Activated CD4-positive, alpha-beta T cell treated with anti-CD3 and anti-CD28 coated beads for 36 hours (primary cell): ENCODE results near the gene CALD1. TPM values are rescaled to one million over a fixed set of nuclear protein-coding genes. Genes with fewer than 3 reads are reported as not detected.
A peak's percentile ranks its signal among the peaks of the same experiment; 100 is the strongest.

Experiments used
- ATAC-seq: fragments of 200-7000 bp; cut with Tn5 transposase; one replicate; pipeline ENCODE4 v1.10.0; 2021; ENCODE audit warnings: mild to moderate bottlenecking, moderate library complexity
- CTCF ChIA-PET: fragments of 350-600 bp; sonication (Branson Sonifier 250); formaldehyde crosslinking; loops from one replicate; lab custom pipeline; 2021; ENCODE audit warnings: antibody characterized with exemption; lab: Charles Lee
- POLR2A ChIA-PET: fragments of 350-600 bp; sonication (Branson Sonifier 250); formaldehyde crosslinking; loops from one replicate; lab custom pipeline; 2021; ENCODE audit warnings: antibody characterized with exemption, inconsistent platforms; lab: Charles Lee
- DNase-seq: peaks from one replicate; pipeline ENCODE4 v3.0.0-alpha.2; 2020
- H3K27ac Mint-ChIP-seq: one replicate; pipeline ENCODE4 v1.8.0; 2021; ENCODE audit warnings: mixed read lengths
- H3K27me3 Mint-ChIP-seq: one replicate; pipeline ENCODE4 v1.8.0; 2021; ENCODE audit warnings: mixed read lengths
- H3K36me3 Mint-ChIP-seq: one replicate; pipeline ENCODE4 v1.8.0; 2021; ENCODE audit warnings: low read depth, mixed read lengths
- H3K4me1 Mint-ChIP-seq: one replicate; pipeline ENCODE4 v1.8.0; 2021; ENCODE audit warnings: mixed read lengths
- H3K4me3 Mint-ChIP-seq: one replicate; pipeline ENCODE4 v1.8.0; 2021; ENCODE audit warnings: mild to moderate bottlenecking, moderate library complexity, mixed read lengths
- H3K9me3 Mint-ChIP-seq: one replicate; pipeline ENCODE4 v1.8.0; 2021; ENCODE audit warnings: low read depth, mixed read lengths
- intact Hi-C, 2 experiments: fragments of 100-400 bp; cut with DNase I in 1 of 2; cut with micrococcal nuclease in 1 of 2; formaldehyde crosslinking; loops; one replicate each; pipeline versions ENCODE4 v1.14.2 to v1.15.1; 2022 to 2024; cut with DNase I, micrococcal nuclease
- total RNA-seq, 2 experiments: library from RNA; stranded (reverse); gene quantifications; one replicate each; pipeline ENCODE4 v1.2.3, GENCODE V29; 2021

The CALD1 gene
- total RNA-seq, 2 experiments from 2014 or later, result 8.5 to 8.7 TPM

DNA sequence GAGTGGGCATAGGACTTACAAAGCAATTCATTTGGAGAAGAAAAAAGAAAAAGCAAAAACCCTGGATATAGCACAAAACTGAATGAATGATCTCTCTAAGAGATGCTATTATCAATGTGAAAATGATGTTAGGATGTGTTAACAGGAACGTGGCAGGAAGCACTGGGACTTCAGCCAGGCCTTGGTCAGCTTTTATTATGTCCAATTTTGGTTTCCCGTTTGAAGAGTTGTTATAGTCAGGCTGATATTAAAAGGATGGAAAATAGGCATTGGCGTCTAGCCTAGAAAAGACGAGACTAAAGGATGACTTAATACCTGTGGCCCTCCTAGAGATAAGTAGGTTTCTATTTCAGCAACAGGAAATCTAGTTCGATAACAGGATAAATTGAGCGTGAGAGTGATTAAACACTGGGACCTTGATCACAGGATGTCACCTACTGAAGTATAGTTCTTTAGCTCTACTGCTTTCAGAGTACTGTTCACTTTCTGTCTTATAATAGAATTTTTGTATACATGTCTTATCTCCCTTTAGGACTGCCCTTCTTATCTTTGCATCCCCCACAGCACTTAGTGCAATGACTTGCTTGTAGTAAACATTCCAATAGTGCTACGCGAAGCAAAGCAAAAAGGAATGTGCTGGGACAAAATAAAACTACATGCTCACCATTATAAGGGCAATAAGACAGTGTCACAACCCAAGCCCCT is 107.1 kb downstream of the CALD1 start:
- Mint-ChIP-seq H3K9me3 (no peaks in the 10 kb centered on the region), H3K36me3 (no peaks in the 10 kb centered on the region), H3K27ac (peak overlapping the region; percentile 26), H3K27me3 (peaks cover 3% of the 10 kb centered on the region), H3K4me1 (peaks cover 32% of the 10 kb centered on the region), H3K4me3 (no peak overlapping the region)
- CTCF ChIA-PET, result interaction anchor here (0.7 kb wide), 1 partner anchor 74 kb away, joined by 3 read pairs; no protein-coding TSS in a partner anchor
- POLR2A ChIA-PET, result no interaction called here
- intact Hi-C loops, result no loop called here
- DNase-seq (no peak), ATAC-seq (peak; percentile 69)

DNA sequence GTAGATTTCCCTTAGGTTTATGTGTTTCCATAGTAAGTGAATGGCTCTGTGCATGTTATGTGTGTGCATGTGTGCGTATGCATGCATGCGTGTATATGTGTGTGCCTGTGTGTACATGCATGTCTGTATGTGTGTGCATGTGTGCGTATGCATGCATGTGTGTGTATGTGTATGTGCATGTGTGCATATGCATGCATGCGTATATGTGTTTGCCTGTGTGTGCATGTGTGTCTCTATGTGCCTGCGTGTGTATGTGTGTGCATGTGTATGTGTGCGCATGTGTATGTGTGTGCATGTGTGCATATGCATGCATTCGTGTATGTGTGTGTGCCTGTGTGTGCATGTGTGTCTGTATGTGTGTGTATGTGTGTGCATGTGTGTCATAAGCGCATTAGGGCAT is 108.1 kb downstream of the CALD1 start:
- ChIA-PET CTCF (no interaction called here), POLR2A (no interaction called here)
- peaks cover 34% of the 10 kb centered on the region for H3K4me1 Mint-ChIP-seq
- intact Hi-C loops, result no loop called here
- H3K36me3 Mint-ChIP-seq, result no peaks in the 10 kb centered on the region
- no peak overlapping the region for H3K27ac Mint-ChIP-seq
- H3K9me3 Mint-ChIP-seq, result no peaks in the 10 kb centered on the region
- peaks cover 6% of the 10 kb centered on the region for H3K27me3 Mint-ChIP-seq
- no peak overlapping the region for H3K4me3 Mint-ChIP-seq
- ATAC-seq (no peak), DNase-seq (no peak)

DNA sequence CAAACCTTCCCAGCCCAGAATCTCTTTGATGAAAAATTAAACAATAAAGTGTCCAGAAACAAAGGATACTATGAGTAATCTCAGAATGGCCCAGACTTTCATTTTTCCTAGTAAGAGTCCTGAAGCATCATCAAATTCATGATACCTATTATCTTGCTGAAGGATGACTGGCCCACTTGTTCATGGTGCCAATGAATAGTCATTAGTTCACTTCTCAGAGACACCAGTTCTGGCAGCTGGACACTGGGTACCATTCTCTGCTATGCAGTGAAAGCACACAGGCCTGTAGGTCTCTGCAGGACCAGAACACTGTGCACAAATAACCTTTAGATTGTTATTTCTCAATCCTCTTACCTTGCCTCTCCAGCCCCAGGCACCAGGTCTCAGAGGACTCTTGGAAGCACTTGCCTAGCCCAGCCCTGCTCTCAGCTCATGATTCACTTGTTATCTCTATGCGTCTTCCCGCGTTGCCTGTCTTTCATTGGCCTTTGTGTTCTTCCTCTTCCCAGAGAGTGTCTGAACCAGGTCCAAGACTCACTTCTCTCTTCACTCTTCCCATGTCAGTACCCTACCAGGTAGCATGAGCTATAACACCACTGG is 108.8 kb downstream of the CALD1 start:
- peaks cover 11% of the 10 kb centered on the region for H3K27me3 Mint-ChIP-seq
- DNase-seq, result no peak
- CTCF ChIA-PET, result no interaction called here
- H3K36me3 Mint-ChIP-seq, result no peaks in the 10 kb centered on the region
- no peak overlapping the region for H3K27ac Mint-ChIP-seq
- H3K4me1 Mint-ChIP-seq, result peaks cover 34% of the 10 kb centered on the region
- H3K9me3 Mint-ChIP-seq, result no peaks in the 10 kb centered on the region
- POLR2A ChIA-PET, result no interaction called here
- intact Hi-C loops, result no loop called here
- H3K4me3 Mint-ChIP-seq, result no peak overlapping the region
- no peak for ATAC-seq

DNA sequence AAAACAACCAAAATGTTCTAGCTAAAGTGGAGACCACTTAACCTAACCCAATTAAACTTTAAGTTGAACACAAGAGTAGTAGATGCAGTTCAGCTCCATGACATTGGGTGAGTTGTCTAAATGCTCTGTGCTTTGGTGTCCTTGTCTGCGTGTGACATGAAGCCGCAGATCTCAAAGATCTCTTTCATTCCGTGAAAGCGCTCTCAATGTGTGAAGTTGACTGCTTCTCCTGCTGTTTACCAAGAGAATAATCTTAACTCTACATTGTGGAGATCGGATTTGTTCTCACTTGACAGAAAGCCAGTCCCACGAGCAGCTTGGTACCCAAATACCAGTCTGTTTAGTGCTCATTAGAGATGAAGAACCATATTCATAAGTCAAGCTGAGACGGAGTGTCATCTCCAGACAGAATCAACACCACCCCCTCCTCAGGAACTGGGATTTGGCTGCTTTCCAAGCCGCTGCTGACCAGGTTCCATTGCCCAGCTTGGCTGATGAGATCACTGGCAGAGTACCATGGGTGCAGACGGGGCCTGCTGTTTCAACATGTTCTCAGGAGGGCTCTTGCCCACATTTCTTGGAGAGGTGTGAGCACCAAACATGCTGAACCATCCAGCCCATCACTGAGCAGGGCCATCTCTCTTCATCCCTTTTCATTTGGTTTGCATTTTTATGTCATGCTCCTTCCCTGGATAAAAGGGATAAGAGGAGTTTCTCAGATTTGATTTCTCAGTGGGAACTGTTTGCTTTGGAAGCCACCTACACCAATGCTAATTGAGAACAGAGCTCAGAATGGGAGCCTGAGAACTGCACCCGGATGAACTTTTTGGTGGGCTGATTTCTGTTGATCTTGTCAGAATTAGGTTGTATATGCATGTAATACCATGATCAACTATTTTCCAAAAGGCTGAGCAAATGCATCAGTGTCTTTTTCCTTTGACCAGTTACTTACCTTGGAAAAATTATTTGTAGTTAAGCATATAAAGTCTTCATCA is 111.1 kb downstream of the CALD1 start:
- peaks cover 33% of the 10 kb centered on the region for H3K4me1 Mint-ChIP-seq
- peaks cover 7% of the 10 kb centered on the region for H3K9me3 Mint-ChIP-seq
- ChIA-PET POLR2A (no interaction called here), CTCF (interaction anchor here (0.6 to 1.0 kb wide), 2 partner anchors 112 to 202 kb away, joined by 3 read pairs; no protein-coding TSS in a partner anchor)
- peaks cover 18% of the 10 kb centered on the region for H3K27me3 Mint-ChIP-seq
- no peaks in the 10 kb centered on the region for H3K36me3 Mint-ChIP-seq
- H3K27ac Mint-ChIP-seq, result no peak overlapping the region
- intact Hi-C loops, result no loop called here
- H3K4me3 Mint-ChIP-seq, result no peak overlapping the region
- ATAC-seq, result no peak
- DNase-seq, result no peak

DNA sequence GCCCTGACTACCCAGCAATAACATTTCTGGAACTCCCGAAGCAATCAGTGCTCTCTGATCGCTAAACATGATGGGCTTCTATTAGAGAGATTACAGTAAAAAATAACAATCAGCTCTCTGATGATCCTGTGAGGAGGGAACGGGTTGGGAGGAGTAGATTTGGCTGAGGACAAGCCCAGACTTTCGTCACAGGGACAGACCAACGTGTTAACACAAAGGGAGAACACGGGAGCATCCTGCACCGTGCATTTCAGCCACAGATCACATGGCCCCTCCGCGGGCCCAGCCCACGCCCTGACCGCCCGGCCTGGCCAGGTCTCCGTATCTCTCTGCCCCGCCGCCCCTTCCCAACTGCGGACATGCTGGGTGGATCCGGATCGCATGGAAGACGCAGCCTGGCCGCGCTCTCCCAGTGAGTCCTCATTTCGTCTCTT is 111.8 kb downstream of the CALD1 start:
- H3K4me3 Mint-ChIP-seq, result no peak overlapping the region
- peaks cover 3% of the 10 kb centered on the region for H3K36me3 Mint-ChIP-seq
- intact Hi-C loops, result no loop called here
- ChIA-PET POLR2A (no interaction called here), CTCF (interaction anchor here (1.0 kb wide), 1 partner anchor 203 kb away, joined by 3 read pairs; no protein-coding TSS in a partner anchor)
- H3K4me1 Mint-ChIP-seq, result peaks cover 26% of the 10 kb centered on the region
- ATAC-seq, result no peak
- H3K27me3 Mint-ChIP-seq, result peaks cover 18% of the 10 kb centered on the region
- DNase-seq, result no peak
- H3K27ac Mint-ChIP-seq, result no peak overlapping the region
- peaks cover 12% of the 10 kb centered on the region for H3K9me3 Mint-ChIP-seq

DNA sequence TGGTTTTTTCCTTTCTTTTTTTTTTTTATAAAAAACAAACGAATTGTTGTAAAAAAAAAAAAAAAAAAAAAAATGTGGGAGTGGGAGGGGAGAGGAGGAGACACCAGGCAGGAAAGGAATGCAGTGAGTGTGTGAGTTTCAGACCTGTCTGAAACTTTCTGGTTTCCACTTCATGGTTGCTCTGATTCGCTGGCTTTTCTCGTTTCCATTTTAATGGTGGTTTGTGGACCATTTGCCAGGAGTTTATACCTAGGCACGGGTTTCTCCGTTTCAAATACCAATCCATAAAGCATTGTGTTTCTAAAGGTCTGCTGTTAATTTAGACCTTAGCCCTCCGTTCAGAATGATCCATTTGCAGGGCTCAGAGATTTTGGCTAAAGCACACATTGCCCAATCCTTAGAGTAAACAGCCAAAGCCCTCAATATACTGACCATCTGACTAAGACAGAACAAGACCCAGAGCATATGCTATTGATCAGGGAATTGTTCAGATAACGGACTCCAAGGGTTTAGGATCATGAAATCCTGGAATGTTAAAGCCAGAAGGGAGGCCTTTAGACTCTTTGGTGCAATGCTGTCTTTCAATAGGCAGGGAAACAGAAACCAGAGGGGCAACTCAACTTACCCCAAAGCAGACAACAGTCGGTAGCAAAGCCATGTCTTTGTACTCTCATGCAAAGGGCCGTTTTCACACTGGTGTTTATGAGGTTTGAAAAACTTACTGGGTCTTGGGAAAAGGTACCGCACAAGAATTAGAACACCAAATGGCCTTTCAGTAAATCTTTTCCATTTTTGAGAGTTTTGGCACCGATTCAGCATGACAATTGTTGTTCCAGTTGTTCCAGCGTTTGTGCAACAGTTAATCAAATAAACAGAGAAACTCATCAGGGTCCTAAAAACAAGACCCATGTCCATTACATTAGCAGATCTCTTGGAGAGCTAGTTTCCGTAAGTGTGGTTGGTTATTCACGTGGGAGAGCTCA is 112.6 kb downstream of the CALD1 start:
- ATAC-seq, result peak; percentile 39
- peaks cover 18% of the 10 kb centered on the region for H3K9me3 Mint-ChIP-seq

DNA sequence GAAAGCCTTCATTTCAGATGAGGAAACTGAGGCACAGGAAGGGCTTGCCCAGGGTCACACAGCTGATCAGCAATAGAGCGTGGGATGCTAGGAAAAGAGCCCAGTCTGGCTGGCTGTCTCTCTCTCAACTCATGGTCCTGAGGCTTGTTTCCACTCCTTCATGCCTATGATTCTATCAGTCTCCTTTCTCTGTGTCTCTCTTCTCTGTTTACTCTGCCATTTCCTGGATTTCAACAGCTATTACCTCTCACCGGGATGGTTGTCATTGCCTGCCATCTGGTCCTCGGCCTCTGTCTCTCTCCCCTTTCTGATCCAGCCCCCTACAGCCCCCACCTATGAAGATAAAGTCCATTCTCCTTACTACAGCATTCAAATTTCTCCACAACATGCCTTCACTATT is 113.5 kb downstream of the CALD1 start:
- ChIA-PET CTCF (no interaction called here), POLR2A (no interaction called here)
- DNase-seq (no peak), ATAC-seq (no peak)
- H3K27me3 Mint-ChIP-seq, result peaks cover 18% of the 10 kb centered on the region
- no peak overlapping the region for H3K4me3 Mint-ChIP-seq
- H3K36me3 Mint-ChIP-seq, result peaks cover 5% of the 10 kb centered on the region
- H3K4me1 Mint-ChIP-seq, result peaks cover 11% of the 10 kb centered on the region
- peaks cover 18% of the 10 kb centered on the region for H3K9me3 Mint-ChIP-seq
- intact Hi-C loops, result no loop called here
- no peak overlapping the region for H3K27ac Mint-ChIP-seq

More for the DNA sequence above, 112.6 kb downstream of the CALD1 start:
- Mint-ChIP-seq H3K36me3 (peaks cover 5% of the 10 kb centered on the region), H3K4me3 (no peak overlapping the region), H3K27me3 (peaks cover 18% of the 10 kb centered on the region), H3K27ac (no peak overlapping the region), H3K4me1 (peaks cover 19% of the 10 kb centered on the region)
- CTCF ChIA-PET, result no interaction called here
- no peak for DNase-seq
- intact Hi-C loops, result no loop called here
- POLR2A ChIA-PET, result no interaction called here

DNA sequence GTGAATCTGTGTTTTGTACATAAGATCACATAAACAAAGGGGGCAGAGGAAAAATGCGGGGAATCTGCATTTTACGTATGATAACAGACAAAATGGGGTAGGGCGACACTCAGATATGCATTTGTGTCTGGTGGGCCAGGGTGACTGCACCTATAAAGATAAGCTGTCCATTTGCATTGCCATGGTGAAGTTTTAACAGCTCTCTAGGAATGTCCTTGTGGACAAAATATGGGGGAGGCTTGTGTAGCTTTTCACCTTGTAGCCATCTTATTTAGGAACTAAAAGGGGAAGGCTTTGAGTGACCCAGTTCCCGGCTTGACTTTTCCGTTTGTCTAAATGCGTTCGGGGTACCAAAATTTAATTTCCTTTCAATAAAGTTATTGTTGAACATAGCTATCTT is 114.5 kb downstream of the CALD1 start:
- intact Hi-C loops, result no loop called here
- Mint-ChIP-seq H3K27ac (no peak overlapping the region), H3K36me3 (peaks cover 5% of the 10 kb centered on the region), H3K4me1 (peaks cover 8% of the 10 kb centered on the region), H3K9me3 (peaks cover 18% of the 10 kb centered on the region), H3K27me3 (peaks cover 18% of the 10 kb centered on the region), H3K4me3 (no peak overlapping the region)
- POLR2A ChIA-PET, result no interaction called here
- CTCF ChIA-PET, result no interaction called here
- no peak for ATAC-seq
- DNase-seq, result no peak

DNA sequence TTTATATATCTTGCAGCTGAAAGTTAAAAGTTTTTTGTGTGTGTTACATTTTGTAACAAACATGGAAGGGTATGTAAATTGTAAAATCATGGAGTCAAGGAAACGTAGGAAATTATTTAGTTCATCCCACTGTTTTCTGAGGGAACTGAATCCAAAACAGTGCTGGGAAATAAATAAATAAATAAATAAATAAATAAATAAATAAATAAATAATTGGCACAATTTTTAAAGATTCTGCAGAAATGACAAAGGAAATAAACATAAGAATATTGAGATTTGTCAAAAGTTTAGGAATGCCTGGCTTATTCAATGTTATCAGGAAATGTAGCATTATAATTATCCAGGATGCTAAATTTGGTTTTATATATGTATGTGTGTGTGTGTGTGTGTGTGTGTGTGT is 115.5 kb downstream of the CALD1 start:
- peaks cover 18% of the 10 kb centered on the region for H3K9me3 Mint-ChIP-seq
- ChIA-PET POLR2A (no interaction called here), CTCF (no interaction called here)
- peaks cover 5% of the 10 kb centered on the region for H3K36me3 Mint-ChIP-seq
- intact Hi-C loops, result no loop called here
- ATAC-seq (no peak), DNase-seq (no peak)
- no peak overlapping the region for H3K27ac Mint-ChIP-seq
- H3K27me3 Mint-ChIP-seq, result peaks cover 18% of the 10 kb centered on the region
- H3K4me1 Mint-ChIP-seq, result peaks cover 8% of the 10 kb centered on the region
- no peak overlapping the region for H3K4me3 Mint-ChIP-seq

DNA sequence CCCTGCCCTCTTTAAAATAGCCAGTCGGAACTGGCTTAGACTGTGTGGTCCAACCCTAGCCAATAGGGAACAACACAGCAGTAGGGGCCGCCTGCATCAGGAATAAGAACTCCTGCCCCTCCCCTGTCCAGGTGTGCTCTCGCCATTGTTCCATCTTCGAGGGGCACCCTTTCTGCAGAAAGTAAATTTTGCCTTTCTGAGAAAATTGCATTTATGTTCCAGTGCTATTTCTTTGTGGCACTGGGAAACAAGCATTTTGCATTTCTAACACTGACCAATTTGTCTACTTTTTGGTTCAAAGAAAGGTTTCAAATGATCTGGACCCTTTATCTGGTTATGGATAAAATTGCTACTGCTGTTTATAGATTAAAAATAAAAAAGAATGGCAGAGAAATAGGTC is 116.6 kb downstream of the CALD1 start:
- intact Hi-C loops, result no loop called here
- no peak for DNase-seq
- Mint-ChIP-seq H3K27me3 (peaks cover 17% of the 10 kb centered on the region), H3K4me1 (peaks cover 8% of the 10 kb centered on the region), H3K36me3 (peaks cover 5% of the 10 kb centered on the region), H3K9me3 (peaks cover 18% of the 10 kb centered on the region), H3K4me3 (no peak overlapping the region), H3K27ac (no peak overlapping the region)
- ATAC-seq, result no peak
- ChIA-PET POLR2A (no interaction called here), CTCF (no interaction called here)
